GM23248 (cell line): ENCODE results near the gene SEMA4D. TPM values are rescaled to one million over a fixed set of nuclear protein-coding genes. Genes with fewer than 3 reads are reported as not detected.

ENCODE experiments used
- DNase-seq: peaks from one replicate; pipeline ENCODE4 v3.0.0-alpha.2; 2015
- H2AFZ ChIP-seq: fragments of 200-600 bp; sonication (generic); 2 replicates; pipeline ENCODE4 v1.6.1; 2016; ENCODE audit warnings: antibody characterized with exemption
- H3F3A ChIP-seq: fragments of 200-600 bp; sonication (generic); 2 replicates; pipeline ENCODE4 v1.6.1; 2016; ENCODE audit warnings: mild to moderate bottlenecking, antibody characterized with exemption, mixed run types; ENCODE audit not compliant: insufficient read depth
- H3K27ac ChIP-seq: fragments of 200-600 bp; sonication (generic); 2 replicates; pipeline ENCODE4 v1.5.1; 2016; ENCODE audit warnings: mild to moderate bottlenecking
- H3K27me3 ChIP-seq: fragments of 200-600 bp; sonication (generic); replicated peaks from 2 replicates; pipeline ENCODE4 v1.6.1; 2016; ENCODE audit warnings: mild to moderate bottlenecking; ENCODE audit not compliant: insufficient read depth
- H3K36me3 ChIP-seq: fragments of 200-600 bp; sonication (generic); 2 replicates; pipeline ENCODE4 v1.6.1; 2016; ENCODE audit warnings: low read depth, mild to moderate bottlenecking
- H3K4me1 ChIP-seq: fragments of 200-600 bp; sonication (generic); 2 replicates; pipeline ENCODE4 v1.6.1; 2016; ENCODE audit warnings: mild to moderate bottlenecking; ENCODE audit not compliant: insufficient read depth
- H3K4me2 ChIP-seq: fragments of 200-600 bp; sonication (generic); one replicate; pipeline ENCODE4 v1.6.1; 2016; ENCODE audit warnings: mild to moderate bottlenecking; ENCODE audit not compliant: unreplicated experiment
- H3K4me3 ChIP-seq: fragments of 200-600 bp; sonication (generic); 2 replicates; pipeline ENCODE4 v1.5.1; 2016; ENCODE audit warnings: mild to moderate bottlenecking
- H3K79me2 ChIP-seq: fragments of 200-600 bp; sonication (generic); 2 replicates; pipeline ENCODE4 v1.6.1; 2016; ENCODE audit warnings: mild to moderate bottlenecking; ENCODE audit not compliant: insufficient read depth
- H3K9ac ChIP-seq: fragments of 200-600 bp; sonication (generic); 2 replicates; pipeline ENCODE4 v1.6.1; 2016; ENCODE audit warnings: mild to moderate bottlenecking
- H3K9me2 ChIP-seq: fragments of 200-600 bp; sonication (generic); 2 replicates; pipeline ENCODE4 v1.6.1; 2016; ENCODE audit warnings: mixed run types, mild to moderate bottlenecking, moderate library complexity; ENCODE audit not compliant: insufficient read depth
- H3K9me3 ChIP-seq: fragments of 200-600 bp; sonication (generic); one replicate; pipeline ENCODE4 v1.6.1; 2017; ENCODE audit warnings: low read depth
- H4K20me1 ChIP-seq: fragments of 200-600 bp; sonication (generic); 2 replicates; pipeline ENCODE4 v1.6.0; 2016; ENCODE audit not compliant: insufficient read depth
- EZH2 ChIP-seq: fragments of 200-600 bp; sonication (generic); IDR thresholded peaks from 2 replicates; pipeline ENCODE4 v1.6.1; 2018; ENCODE audit warnings: antibody characterized with exemption, mild to moderate bottlenecking; ENCODE audit not compliant: insufficient read depth, poor library complexity, severe bottlenecking
- EZH2phosphoT487 ChIP-seq: fragments of 200-600 bp; sonication (generic); IDR thresholded peaks from 2 replicates; pipeline ENCODE4 v1.6.1; 2018; ENCODE audit warnings: antibody characterized with exemption, moderate library complexity, mild to moderate bottlenecking, low read depth; ENCODE audit not compliant: insufficient read depth
- WGBS, 2 experiments: methylation state at CpG; one replicate each; pipeline ENCODE4 v1.1.6; 2015 to 2017; ENCODE audit warnings: low lambda C conversion rate in 2 of 2, low coverage in 1 of 2; ENCODE audit errors: missing lambda C conversion rate in 2 of 2; 5-methylcytosine and 5-hydroxymethylcytosine counted together
- in situ Hi-C: fragments of 300-500 bp; cut with MboI; formaldehyde crosslinking; loops from 2 replicates; pipeline ENCODE4 v1.15.0; 2020
- polyA plus RNA-seq: library from polyadenylated mRNA; unstranded; fragments of >200 nt; fragmentation: Nextera tagmentation; extraction: Ambion mirVana; gene quantifications from 2 replicates; pipeline ENCODE4 v1.2.1, GENCODE V29; 2016
- total RNA-seq: library from RNA; depleted of rRNA; stranded (reverse); fragments of >200 nt; shearing (Covaris generic); gene quantifications from 2 replicates; pipeline ENCODE4 v1.2.3, GENCODE V29; 2014

SEMA4D gene
- total and polyA plus RNA-seq, 2 experiments from 2014 or later: 0.11 TPM

DNA sequence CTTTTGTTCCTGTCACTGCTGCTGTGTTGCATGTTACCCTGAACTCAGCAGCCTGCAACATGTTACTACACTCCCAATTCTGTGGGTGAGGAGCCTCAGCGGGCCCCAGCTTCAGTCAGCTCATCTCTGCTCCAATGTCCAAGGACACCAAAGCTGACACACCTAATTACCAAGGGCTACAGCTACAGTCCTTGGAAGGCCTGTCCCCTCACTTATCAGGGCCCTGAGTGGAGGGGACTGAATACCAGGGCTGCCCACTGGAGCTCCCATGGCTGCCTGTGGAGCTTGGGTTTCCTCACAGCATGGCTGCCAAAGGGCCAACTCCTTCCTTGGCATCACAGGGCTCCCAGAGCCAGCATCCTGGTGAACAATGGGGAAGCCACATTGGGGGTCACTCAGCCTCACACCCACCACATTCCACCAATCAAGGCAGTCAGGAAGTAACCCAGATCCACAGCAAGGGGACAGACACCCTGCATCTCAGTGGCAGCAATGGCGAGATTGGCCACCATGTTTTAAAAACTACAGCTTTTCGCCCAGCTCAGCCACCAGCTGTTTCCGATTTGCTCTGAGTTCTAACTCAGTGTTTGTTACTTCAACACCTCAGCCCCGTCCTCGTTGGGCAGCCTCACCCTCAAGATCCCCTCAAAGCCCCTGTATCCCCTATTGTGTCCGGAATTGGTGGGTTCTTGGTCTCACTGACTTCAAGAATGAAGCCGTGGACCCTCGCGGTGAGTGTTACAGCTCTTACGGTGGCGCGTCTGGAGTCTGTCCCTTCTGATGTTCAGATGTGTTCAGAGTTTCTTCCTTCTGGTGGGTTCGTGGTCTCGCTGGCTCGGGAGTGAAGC is 18.9 kb downstream of the SEMA4D start:
- H3K36me3 ChIP-seq: no peaks in the 10 kb centered on the region
- no peak for TF ChIP-seq EZH2phosphoT487
- TF ChIP-seq EZH2: no peak
- H3K4me2 ChIP-seq: no peak overlapping the region
- no peak overlapping the region for H2AFZ ChIP-seq
- no peak overlapping the region for H3K4me3 ChIP-seq
- H3K27me3 ChIP-seq: no peaks in the 10 kb centered on the region
- no peaks in the 10 kb centered on the region; the same call in 1 of the 2 replicates for H3K4me1 ChIP-seq
- DNase-seq: no peak
- no peak overlapping the region for H3K27ac ChIP-seq
- in situ Hi-C loops: no loop called here
- no peaks in the 10 kb centered on the region for H3K9me3 ChIP-seq
- no peaks in the 10 kb centered on the region for H3F3A ChIP-seq
- H4K20me1 ChIP-seq: no peaks in the 10 kb centered on the region
- WGBS, 2 experiments: 79 to 85% methylated on average over 14 to 16 of the region's 16 CpGs
- H3K79me2 ChIP-seq: no peaks in the 10 kb centered on the region
- no peak overlapping the region for H3K9ac ChIP-seq
- no peaks in the 10 kb centered on the region for H3K9me2 ChIP-seq

DNA sequence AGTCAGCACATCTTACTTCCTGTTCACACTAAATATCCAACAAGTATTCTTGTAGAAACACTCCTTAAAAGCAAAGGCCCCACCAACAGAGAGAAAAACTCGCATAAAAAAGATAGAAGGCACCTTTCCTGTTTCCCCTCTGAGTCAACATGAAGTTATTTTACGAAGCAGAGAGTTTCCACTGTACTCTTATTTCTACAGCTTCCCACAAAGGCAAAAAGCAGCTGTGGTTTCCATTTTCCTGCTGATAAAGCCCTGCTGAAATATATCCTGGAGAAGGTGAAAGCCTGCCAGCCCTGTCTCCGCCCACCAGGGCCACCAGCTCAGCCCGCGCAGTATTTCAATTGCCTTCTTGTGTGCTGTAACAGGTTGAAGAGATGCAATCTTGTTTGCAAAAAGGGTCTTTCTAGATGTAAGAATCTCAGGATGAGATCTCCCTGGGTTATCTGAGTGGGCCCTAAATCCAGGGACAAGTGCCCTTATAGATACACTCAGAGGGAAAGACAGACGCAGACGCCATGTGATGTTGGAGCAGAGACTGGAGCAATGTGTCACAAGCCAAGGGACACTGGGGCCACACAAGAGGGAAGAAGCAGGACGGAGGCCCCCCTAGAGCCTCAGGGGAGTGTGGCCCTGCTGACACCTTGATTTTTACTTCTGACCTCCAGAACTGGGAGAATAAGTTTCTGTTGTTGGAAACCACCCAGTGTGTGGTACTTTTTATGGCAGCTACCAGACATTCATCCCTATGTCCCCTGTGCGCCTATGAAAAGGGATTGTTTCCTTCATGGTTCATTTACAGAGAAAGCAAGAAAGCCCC is 19.9 kb downstream of the SEMA4D start:
- Histone ChIP-seq H2AFZ (no peak overlapping the region), H3K9me2 (no peaks in the 10 kb centered on the region), H3K27me3 (no peaks in the 10 kb centered on the region), H4K20me1 (no peaks in the 10 kb centered on the region), H3K9me3 (no peaks in the 10 kb centered on the region), H3K27ac (no peak overlapping the region), H3F3A (no peaks in the 10 kb centered on the region), H3K4me3 (no peak overlapping the region), H3K9ac (no peak overlapping the region), H3K79me2 (no peaks in the 10 kb centered on the region), H3K4me1 (no peaks in the 10 kb centered on the region; the same call in 1 of the 2 replicates), H3K36me3 (no peaks in the 10 kb centered on the region), H3K4me2 (no peak overlapping the region)
- in situ Hi-C loops: no loop called here
- DNase-seq: no peak
- 78 to 79% methylated on average over 9 of the region's 9 CpGs for WGBS, 2 experiments
- TF ChIP-seq EZH2phosphoT487: no peak
- TF ChIP-seq EZH2: no peak

DNA sequence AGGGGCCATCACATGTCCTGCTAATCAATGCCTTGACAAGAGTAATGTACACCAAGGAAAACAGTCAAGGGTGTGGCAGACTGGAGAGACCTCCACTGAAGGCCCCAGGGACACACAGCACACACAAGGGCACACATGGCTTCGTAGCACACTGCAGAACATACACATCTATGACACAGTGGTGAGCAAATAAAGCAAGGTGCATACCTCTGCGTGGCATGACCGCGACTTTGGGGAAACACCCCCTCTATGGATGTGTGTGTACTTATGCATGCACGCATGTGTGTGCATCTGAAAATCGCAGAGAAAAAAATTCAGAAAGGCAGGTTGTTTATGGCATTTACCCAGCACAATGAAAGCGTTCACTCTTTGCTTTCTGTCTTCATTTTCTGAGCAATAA is 20.5 kb downstream of the SEMA4D start:
- Histone ChIP-seq H3K9ac (no peak overlapping the region), H3K4me3 (no peak overlapping the region), H3F3A (no peaks in the 10 kb centered on the region), H3K9me3 (no peaks in the 10 kb centered on the region), H3K27me3 (no peaks in the 10 kb centered on the region), H3K4me1 (no peaks in the 10 kb centered on the region; the same call in 1 of the 2 replicates), H3K79me2 (no peaks in the 10 kb centered on the region), H3K4me2 (no peak overlapping the region), H4K20me1 (no peaks in the 10 kb centered on the region), H3K36me3 (no peaks in the 10 kb centered on the region), H3K27ac (no peak overlapping the region), H2AFZ (no peak overlapping the region), H3K9me2 (no peaks in the 10 kb centered on the region)
- TF ChIP-seq EZH2 (no peak), EZH2phosphoT487 (no peak)
- 78 to 79% methylated on average over 7 of the region's 7 CpGs for WGBS, 2 experiments
- DNase-seq: no peak
- in situ Hi-C loops: no loop called here

DNA sequence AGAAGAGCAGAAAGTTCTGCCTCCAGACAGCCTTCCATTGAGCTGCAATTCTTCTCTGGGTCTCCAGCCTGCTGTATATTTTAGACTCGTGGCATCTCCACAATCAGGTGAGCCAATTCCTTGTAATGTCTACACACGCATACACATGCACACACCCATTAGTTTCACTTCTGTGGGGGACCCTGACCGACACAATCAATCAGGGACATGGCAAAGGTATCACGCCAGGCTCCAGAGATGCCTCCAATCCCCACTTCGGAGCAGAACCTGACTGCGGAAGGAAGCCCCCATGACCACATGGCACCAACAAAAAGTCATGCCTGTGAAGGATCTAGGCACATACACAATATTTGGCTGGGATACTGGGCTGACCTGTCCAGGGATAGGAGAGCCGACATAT is 21.4 kb downstream of the SEMA4D start:
- WGBS, 2 experiments: 68 to 70% methylated on average over 7 of the region's 7 CpGs
- no peaks in the 10 kb centered on the region for H3K9me3 ChIP-seq
- TF ChIP-seq EZH2phosphoT487 (no peak), EZH2 (no peak)

More for the DNA sequence above, 21.4 kb downstream of the SEMA4D start:
- H3K27me3 ChIP-seq: no peaks in the 10 kb centered on the region
- H3K4me1 ChIP-seq: no peaks in the 10 kb centered on the region; the same call in 1 of the 2 replicates
- no peaks in the 10 kb centered on the region for H3K9me2 ChIP-seq
- in situ Hi-C loops: no loop called here
- no peak overlapping the region for H3K27ac ChIP-seq
- no peaks in the 10 kb centered on the region for H4K20me1 ChIP-seq
- no peak for DNase-seq
- no peak overlapping the region for H3K9ac ChIP-seq
- no peaks in the 10 kb centered on the region for H3K79me2 ChIP-seq
- no peaks in the 10 kb centered on the region for H3K36me3 ChIP-seq
- no peak overlapping the region for H3K4me3 ChIP-seq
- H3K4me2 ChIP-seq: no peak overlapping the region
- no peaks in the 10 kb centered on the region for H3F3A ChIP-seq
- H2AFZ ChIP-seq: no peak overlapping the region
